Spleen (tissue), 11 donors: ENCODE data around the gene CASP8AP2. TPM values are rescaled to one million over a fixed set of nuclear protein-coding genes. Genes with fewer than 3 reads are reported as not detected.
A peak's percentile ranks its signal among the peaks of the same experiment; 100 is the strongest.
"Not testable (repeated sequence)": the region's sequence is repeated elsewhere in the genome, so short reads cannot be mapped to it uniquely, and the experiment has no call there.

Experiments
- DNase-seq: peaks from one replicate; pipeline ENCODE4 v3.0.0-alpha.2; 2020
- H3K27ac ChIP-seq, 8 donors: fragments of 200-600 bp; sonication (generic) in 7 of 8; 1 replicate in 4 of 8; 2 replicates in 4 of 8; pipeline versions ENCODE4 v1.5.0 to v1.8.0; 2016 to 2021; ENCODE audit warnings: inconsistent platforms in 4 of 8, mild to moderate bottlenecking in 4 of 8, moderate library complexity in 1 of 8
- H3K27me3 ChIP-seq, 7 donors: fragments of 200-600 bp; sonication (generic) in 6 of 7; replicated peaks in 1 of 7; 1 replicate in 4 of 7; 2 replicates in 3 of 7; pipeline versions ENCODE4 v1.5.0 to v1.8.0; 2016 to 2021; ENCODE audit warnings: inconsistent platforms in 3 of 7, mild to moderate bottlenecking in 1 of 7
- H3K36me3 ChIP-seq, 6 donors: fragments of 200-600 bp; sonication (generic) in 5 of 6; 1 replicate in 4 of 6; 2 replicates in 2 of 6; pipeline versions ENCODE4 v1.5.0 to v1.8.0; 2016 to 2021; ENCODE audit warnings: inconsistent platforms in 2 of 6
- H3K4me1 ChIP-seq, 6 donors: fragments of 200-600 bp; sonication (generic) in 5 of 6; 1 replicate in 3 of 6; 2 replicates in 3 of 6; pipeline versions ENCODE4 v1.5.0 to v1.8.0; 2016 to 2021; ENCODE audit warnings: inconsistent platforms in 3 of 6
- H3K4me3 ChIP-seq, 8 donors: fragments of 200-600 bp; sonication (generic) in 7 of 8; 1 replicate in 4 of 8; 2 replicates in 4 of 8; pipeline versions ENCODE4 v1.5.0 to v1.8.0; 2016 to 2021; ENCODE audit warnings: inconsistent platforms in 4 of 8, mild to moderate bottlenecking in 4 of 8, moderate library complexity in 2 of 8
- H3K9me3 ChIP-seq, 8 donors: fragments of 200-600 bp; sonication (generic) in 7 of 8; 1 replicate in 4 of 8; 2 replicates in 4 of 8; pipeline versions ENCODE4 v1.5.0 to v1.8.0; 2016 to 2021; ENCODE audit warnings: inconsistent platforms in 4 of 8
- POLR2A ChIP-seq, 3 donors: fragments of 450-650 bp; IDR thresholded peaks; one replicate each; pipeline ENCODE4 v1.5.1; 2017; ENCODE audit warnings: antibody characterized with exemption in 3 of 3, mild to moderate bottlenecking in 1 of 3
- POLR2AphosphoS5 ChIP-seq, 3 donors: sonication (generic); formaldehyde crosslinking; IDR thresholded peaks; one replicate each; pipeline ENCODE4 v1.5.1; 2017; ENCODE audit warnings: antibody characterized with exemption in 3 of 3
- WGBS, 5 donors: extraction: QIAGEN DNeasy Blood & Tissue Kit in 3 of 5; methylation state at CpG; one replicate each; pipeline versions ENCODE4 v1.1.5 to v1.1.7; 2013 to 2018; 5-methylcytosine and 5-hydroxymethylcytosine counted together
- intact Hi-C: fragments of 100-400 bp; cut with DNase I; formaldehyde crosslinking; loops from one replicate; pipeline ENCODE4 v1.15.0; 2023; ENCODE audit warnings: low total_unique reads
- polyA plus RNA-seq, 3 donors: library from polyadenylated mRNA; stranded (reverse); fragments of 200-250 nt; gene quantifications; one replicate each; pipeline ENCODE4 v1.2.1, GENCODE V29; 2013
- total RNA-seq, 7 donors: library from RNA; depleted of rRNA in 3 of 7; stranded (reverse); fragments of >200 nt in 3 of 7; fragmentation: NEBNext Ultra II Directional in 4 of 7; extraction: Animal tissue kit (Norgen Biotek cat#: 25700) in 4 of 7; gene quantifications; one replicate each; pipeline versions ENCODE4 v1.1.0 to v1.2.1, GENCODE V29; 2016 to 2021
- TF ChIP-seq, protein P1 (sequence below), 11 experiments: fragments of 200-600 bp in 7 of 11; fragments of 450-650 bp in 4 of 11; sonication (generic) in 4 of 11; IDR thresholded peaks in 8 of 11; conservative IDR thresholded peaks in 3 of 11; 1 replicate in 7 of 11; 2 replicates in 4 of 11; pipeline versions ENCODE4 v1.4.0 to v1.8.0; 2016 to 2021; ENCODE audit warnings: antibody characterized with exemption in 11 of 11, inconsistent platforms in 4 of 11, mild to moderate bottlenecking in 1 of 11
- donor health status: healthy with polysubstance abuse.
- donor health status: DM: no; HTN: no; CAD: no; lungs with moderate emphysema.
- donor health status: DM: no; HTN: no; CAD: no.
- donor health status: Bipolar disorder and iron deficiency.
- donor health status: healthy.
- donor health status: DM: no; HTN: no; CAD: no.
- donor health status: DM: yes; HTN: yes; CAD: no.

CASP8AP2 gene
- total and polyA plus RNA-seq, 10 donors, result 6.1 to 27.8 (median 18.4) TPM

DNA sequence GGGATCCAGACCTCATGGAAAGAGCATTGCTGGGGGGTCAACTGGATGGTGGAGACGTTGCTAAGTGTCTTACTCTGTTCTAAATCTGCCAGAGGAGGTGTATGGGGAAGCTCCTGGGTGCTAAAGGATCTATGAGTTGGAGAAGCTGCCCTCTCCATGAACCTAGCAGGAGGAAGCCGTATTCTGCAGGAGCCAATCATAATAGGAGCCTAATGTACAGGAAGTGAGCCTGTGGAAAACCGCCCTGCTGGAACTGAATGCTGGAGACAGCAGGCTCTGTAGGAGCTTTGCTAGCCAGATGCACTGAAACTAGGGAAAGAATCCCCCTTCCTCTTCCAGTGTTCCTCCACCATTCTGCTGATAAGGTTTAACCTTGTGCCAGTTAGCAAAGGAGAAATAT, 10.9 kb downstream of the CASP8AP2 start:
- WGBS, 5 donors, result 46 to 68% (median 62%) methylated on average over 3 of the region's 3 CpGs
- H3K36me3 ChIP-seq, result peaks cover 0 to 48% (median 0%) of the 10 kb centered on the region in 6 donors

DNA sequence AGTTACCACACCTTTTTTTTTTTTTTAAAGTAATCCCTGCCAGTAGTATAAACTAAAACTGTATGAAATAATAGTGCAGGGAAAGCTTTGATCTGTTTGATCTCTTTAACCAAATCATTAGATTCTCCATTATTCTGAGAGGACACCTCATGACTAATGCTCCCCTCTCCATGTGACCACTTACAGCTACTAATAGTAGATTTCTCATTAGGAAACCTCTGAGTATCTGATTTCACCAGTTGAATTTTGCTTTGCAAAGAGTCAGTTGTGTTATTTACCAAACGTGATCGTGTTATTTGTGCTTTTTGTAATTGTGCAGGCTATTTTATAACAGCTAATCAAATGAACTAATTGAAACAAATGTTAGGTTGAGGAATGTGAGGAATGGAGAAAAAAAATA, 12.5 kb downstream of the CASP8AP2 start:
- intact Hi-C loops, result no loop called here
- H3K4me1 ChIP-seq, result peaks cover 0 to 38% (median 8%) of the 10 kb centered on the region in 6 donors
- WGBS, 5 donors, result 92 to 97% (median 94%) methylated on average over 2 of the region's 2 CpGs
- H3K36me3 ChIP-seq, result peaks cover 0 to 48% (median under 1%) of the 10 kb centered on the region in 6 donors
- no peaks in the 10 kb centered on the region for H3K27me3 ChIP-seq
- no peak for TF ChIP-seq POLR2AphosphoS5 (IDR thresholded peaks at IDR 0.05)
- no peak for TF ChIP-seq POLR2A (IDR thresholded peaks at IDR 0.05)
- TF ChIP-seq, protein P1, sequence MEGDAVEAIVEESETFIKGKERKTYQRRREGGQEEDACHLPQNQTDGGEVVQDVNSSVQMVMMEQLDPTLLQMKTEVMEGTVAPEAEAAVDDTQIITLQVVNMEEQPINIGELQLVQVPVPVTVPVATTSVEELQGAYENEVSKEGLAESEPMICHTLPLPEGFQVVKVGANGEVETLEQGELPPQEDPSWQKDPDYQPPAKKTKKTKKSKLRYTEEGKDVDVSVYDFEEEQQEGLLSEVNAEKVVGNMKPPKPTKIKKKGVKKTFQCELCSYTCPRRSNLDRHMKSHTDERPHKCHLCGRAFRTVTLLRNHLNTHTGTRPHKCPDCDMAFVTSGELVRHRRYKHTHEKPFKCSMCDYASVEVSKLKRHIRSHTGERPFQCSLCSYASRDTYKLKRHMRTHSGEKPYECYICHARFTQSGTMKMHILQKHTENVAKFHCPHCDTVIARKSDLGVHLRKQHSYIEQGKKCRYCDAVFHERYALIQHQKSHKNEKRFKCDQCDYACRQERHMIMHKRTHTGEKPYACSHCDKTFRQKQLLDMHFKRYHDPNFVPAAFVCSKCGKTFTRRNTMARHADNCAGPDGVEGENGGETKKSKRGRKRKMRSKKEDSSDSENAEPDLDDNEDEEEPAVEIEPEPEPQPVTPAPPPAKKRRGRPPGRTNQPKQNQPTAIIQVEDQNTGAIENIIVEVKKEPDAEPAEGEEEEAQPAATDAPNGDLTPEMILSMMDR (IDR thresholded peaks at IDR 0.05 in 8 of 11, conservative IDR thresholded peaks at IDR 0.05 in 3 of 11), result no peak
- no peak overlapping the region for H3K27ac ChIP-seq
- no peaks in the 10 kb centered on the region for H3K9me3 ChIP-seq
- no peak overlapping the region for H3K4me3 ChIP-seq
- no peak for DNase-seq

More for the DNA sequence above, 10.9 kb downstream of the CASP8AP2 start:
- no peak for TF ChIP-seq POLR2A (IDR thresholded peaks at IDR 0.05)
- H3K27ac ChIP-seq, result peak overlapping the region in 3 of 8 donors; percentile 13 to 36 (median 34)
- DNase-seq, result no peak
- intact Hi-C loops, result no loop called here
- H3K4me3 ChIP-seq, result no peak overlapping the region
- H3K4me1 ChIP-seq, result peaks cover 0 to 55% (median 16%) of the 10 kb centered on the region in 6 donors
- no peaks in the 10 kb centered on the region for H3K9me3 ChIP-seq
- no peaks in the 10 kb centered on the region for H3K27me3 ChIP-seq

DNA sequence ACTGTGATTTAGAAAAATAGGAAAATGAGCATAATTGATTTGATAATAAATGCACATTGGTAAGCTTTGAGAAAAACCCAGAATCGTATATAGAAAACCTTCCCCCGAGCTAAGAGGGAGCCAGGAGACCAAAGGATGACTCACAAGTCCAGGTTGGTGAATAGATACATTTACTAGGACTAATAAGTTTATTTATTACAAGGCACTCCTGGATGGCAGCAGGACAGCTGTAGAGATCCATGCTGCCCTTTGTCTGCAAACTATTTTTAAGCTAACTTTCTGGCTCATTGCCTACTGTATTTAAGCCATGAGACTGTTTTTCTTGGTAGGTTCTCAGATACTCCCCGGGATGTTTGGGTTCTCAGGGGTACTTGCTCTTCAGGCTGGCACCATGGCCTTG, 13.4 kb downstream of the CASP8AP2 start:
- peaks cover 0 to 35% (median 7%) of the 10 kb centered on the region in 6 donors for H3K4me1 ChIP-seq
- no peaks in the 10 kb centered on the region for H3K9me3 ChIP-seq
- H3K4me3 ChIP-seq, result no peak overlapping the region
- no peak for TF ChIP-seq POLR2A (IDR thresholded peaks at IDR 0.05)
- TF ChIP-seq POLR2AphosphoS5 (IDR thresholded peaks at IDR 0.05), result no peak
- TF ChIP-seq, protein P1 (IDR thresholded peaks at IDR 0.05 in 8 of 11, conservative IDR thresholded peaks at IDR 0.05 in 3 of 11), result no peak
- H3K36me3 ChIP-seq, result peaks cover 0 to 48% (median 6%) of the 10 kb centered on the region in 6 donors
- no peaks in the 10 kb centered on the region for H3K27me3 ChIP-seq
- intact Hi-C loops, result no loop called here
- DNase-seq, result no peak
- WGBS, 5 donors, result 77 to 90% (median 84%) methylated on average over 3 of the region's 3 CpGs
- H3K27ac ChIP-seq, result no peak overlapping the region

DNA sequence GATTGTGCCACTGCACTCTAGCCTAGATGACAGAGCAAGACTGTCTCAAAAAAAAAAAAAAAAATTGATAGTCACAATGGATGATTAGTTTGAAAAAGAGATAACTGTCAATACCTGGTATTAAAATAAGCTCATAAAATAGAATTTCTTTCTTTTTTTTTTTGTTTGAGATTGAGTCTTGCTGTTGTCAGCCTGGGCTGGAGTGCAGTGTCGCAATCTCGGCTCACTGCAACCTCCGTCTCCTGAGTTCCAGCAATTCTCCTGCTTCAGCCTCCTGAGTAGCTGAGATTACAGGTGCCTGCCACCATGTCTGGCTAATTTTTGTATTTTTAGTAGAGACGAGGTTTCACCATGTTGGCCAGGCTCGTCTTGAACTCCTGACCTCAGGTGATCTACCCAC, 17.8 kb downstream of the CASP8AP2 start:
- WGBS, 5 donors, result 86 to 94% (median 94%) methylated on average over 5 of the region's 5 CpGs
- Histone ChIP-seq H3K36me3 (peaks cover 0 to 70% (median 16%) of the 10 kb centered on the region in 6 donors), H3K4me1 (peaks cover 0 to 13% (median 0%) of the 10 kb centered on the region in 6 donors)
- H3K27me3 ChIP-seq, H3K9me3 ChIP-seq, H3K27ac ChIP-seq, DNase-seq, intact Hi-C loops, H3K4me3 ChIP-seq: not testable (repeated sequence)

DNA sequence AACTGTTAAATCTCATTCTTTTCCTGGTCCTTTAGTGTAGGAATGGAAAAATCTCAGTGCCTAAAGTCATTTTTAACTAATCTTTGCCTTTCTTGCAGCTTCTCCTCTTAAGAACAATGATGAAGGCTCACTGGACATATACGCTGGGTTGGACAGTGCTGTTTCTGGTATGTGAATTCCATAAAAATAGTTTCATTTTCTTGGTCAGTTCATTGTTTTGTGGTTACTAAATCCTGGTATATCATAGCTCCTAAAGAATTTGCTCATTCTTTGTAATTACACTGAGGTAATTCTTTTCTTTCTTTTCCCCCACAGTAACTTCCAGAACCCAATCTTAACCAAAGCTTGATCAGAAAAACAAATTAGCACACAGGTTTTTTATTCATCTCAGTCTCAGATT, 23.4 kb downstream of the CASP8AP2 start:
- H3K4me1 ChIP-seq, result no peaks in the 10 kb centered on the region
- no peak for DNase-seq
- no peak overlapping the region for H3K4me3 ChIP-seq
- 97 to 100% (median 100%) methylated on average over 1 of the region's 1 CpG for WGBS, 5 donors
- H3K27me3 ChIP-seq, result no peaks in the 10 kb centered on the region
- intact Hi-C loops, result no loop called here
- peaks cover 0 to 98% (median 59%) of the 10 kb centered on the region in 6 donors for H3K36me3 ChIP-seq
- TF ChIP-seq, protein P1 (IDR thresholded peaks at IDR 0.05 in 8 of 11, conservative IDR thresholded peaks at IDR 0.05 in 3 of 11), result no peak
- TF ChIP-seq POLR2AphosphoS5 (IDR thresholded peaks at IDR 0.05) (no peak), POLR2A (IDR thresholded peaks at IDR 0.05) (no peak)
- no peaks in the 10 kb centered on the region for H3K9me3 ChIP-seq
- H3K27ac ChIP-seq, result no peak overlapping the region
